CD14-positive monocyte (primary cell): Measurements from ENCODE around the gene ELMO1. TPM values are rescaled to one million over a fixed set of nuclear protein-coding genes. Genes with fewer than 3 reads are reported as not detected.

Experiments used
- DNase-seq, 3 donors: peaks; one replicate each; pipeline ENCODE4 v3.0.0-alpha.2; 2011 to 2022
- H2AFZ ChIP-seq: 2 replicates; pipeline ENCODE4 v1.6.0; 2012; ENCODE audit warnings: mild to moderate bottlenecking, low read depth, low read length, inconsistent platforms; ENCODE audit not compliant: insufficient read depth, poor library complexity, severe bottlenecking
- H3K27ac ChIP-seq, 2 donors: 1 replicate in 1 of 2; 2 replicates in 1 of 2; pipeline ENCODE4 v1.5.1; 2012 to 2013; ENCODE audit warnings: low read length in 2 of 2, control low read depth in 1 of 2, inconsistent platforms in 1 of 2, low read depth in 1 of 2, mild to moderate bottlenecking in 1 of 2
- H3K27me3 ChIP-seq, 2 donors: one replicate each; pipeline versions ENCODE4 v1.6.0 to v1.6.1; 2011 to 2013; ENCODE audit warnings: low read length in 2 of 2; ENCODE audit not compliant: control insufficient read depth in 2 of 2, insufficient read depth in 2 of 2
- H3K36me3 ChIP-seq, 2 donors: replicated peaks in 1 of 2; 1 replicate in 1 of 2; 2 replicates in 1 of 2; pipeline versions ENCODE4 v1.5.1 to v1.6.1; 2012 to 2013; ENCODE audit warnings: low read length in 2 of 2, control low read depth in 1 of 2, inconsistent platforms in 1 of 2, mild to moderate bottlenecking in 1 of 2; ENCODE audit not compliant: insufficient read depth in 2 of 2, control insufficient read depth in 1 of 2
- H3K4me1 ChIP-seq, 2 donors: 1 replicate in 1 of 2; 2 replicates in 1 of 2; pipeline versions ENCODE4 v1.5.1 to v1.6.1; 2012 to 2013; ENCODE audit warnings: low read length in 2 of 2, control low read depth in 1 of 2, inconsistent platforms in 1 of 2, mild to moderate bottlenecking in 1 of 2, moderate library complexity in 1 of 2; ENCODE audit not compliant: insufficient read depth in 2 of 2, control insufficient read depth in 1 of 2
- H3K4me2 ChIP-seq: replicated peaks from 2 replicates; pipeline ENCODE3; 2012; ENCODE audit warnings: low read length, moderate library complexity, mild to moderate bottlenecking; ENCODE audit not compliant: poor library complexity, severe bottlenecking; ENCODE audit errors: extremely low read depth
- H3K4me3 ChIP-seq, 3 experiments: fragments of 200-600 bp in 1 of 3; sonication (generic) in 1 of 3; replicated peaks in 1 of 3; 1 replicate in 2 of 3; 2 replicates in 1 of 3; pipeline ENCODE4 v1.5.1; 2011 to 2013; ENCODE audit warnings: low read length in 3 of 3, mild to moderate bottlenecking in 3 of 3, control low read depth in 2 of 3, low read depth in 2 of 3, inconsistent platforms in 1 of 3, moderate library complexity in 1 of 3
- H3K79me2 ChIP-seq: 2 replicates; pipeline ENCODE4 v1.6.0; 2012; ENCODE audit warnings: mild to moderate bottlenecking, control low read depth, inconsistent platforms, low read length, moderate library complexity; ENCODE audit not compliant: insufficient read depth
- H3K9ac ChIP-seq: 2 replicates; pipeline ENCODE4 v1.6.0; 2017; ENCODE audit warnings: low read length, mild to moderate bottlenecking; ENCODE audit not compliant: insufficient read depth, poor library complexity, severe bottlenecking
- H3K9me3 ChIP-seq, 2 donors: replicated peaks in 1 of 2; 1 replicate in 1 of 2; 2 replicates in 1 of 2; pipeline versions ENCODE4 v1.5.1 to v1.6.1; 2012 to 2013; ENCODE audit warnings: low read length in 2 of 2, control low read depth in 1 of 2; ENCODE audit not compliant: control insufficient read depth in 1 of 2, insufficient read depth in 1 of 2
- H4K20me1 ChIP-seq: 2 replicates; pipeline ENCODE4 v1.6.0; 2012; ENCODE audit warnings: mild to moderate bottlenecking, low read length, control low read depth, moderate library complexity; ENCODE audit not compliant: insufficient read depth
- H3K27ac Mint-ChIP-seq, 7 donors: one replicate each; pipeline ENCODE4 v1.8.0; 2020; ENCODE audit warnings: mild to moderate bottlenecking in 7 of 7, mixed read lengths in 7 of 7, moderate library complexity in 6 of 7, inconsistent platforms in 2 of 7
- H3K27me3 Mint-ChIP-seq, 3 donors: one replicate each; pipeline ENCODE4 v1.8.0; 2021 to 2022; ENCODE audit warnings: low read depth in 3 of 3, mild to moderate bottlenecking in 3 of 3, mixed read lengths in 3 of 3, moderate library complexity in 3 of 3, inconsistent platforms in 1 of 3
- H3K36me3 Mint-ChIP-seq, 2 donors: one replicate each; pipeline ENCODE4 v1.8.0; 2020; ENCODE audit warnings: mixed read lengths in 2 of 2, inconsistent platforms in 1 of 2, mild to moderate bottlenecking in 1 of 2
- H3K4me1 Mint-ChIP-seq: one replicate; pipeline ENCODE4 v1.8.0; 2020; ENCODE audit warnings: mild to moderate bottlenecking, mixed read lengths
- H3K4me3 Mint-ChIP-seq, 2 donors: one replicate each; pipeline ENCODE4 v1.8.0; 2020; ENCODE audit warnings: mild to moderate bottlenecking in 2 of 2, mixed read lengths in 2 of 2, moderate library complexity in 1 of 2
- H3K9me3 Mint-ChIP-seq, 7 donors: one replicate each; pipeline ENCODE4 v1.8.0; 2020 to 2022; ENCODE audit warnings: mixed read lengths in 7 of 7, mild to moderate bottlenecking in 6 of 7, moderate library complexity in 6 of 7, inconsistent platforms in 2 of 7
- WGBS: methylation state at CpG from one replicate; pipeline ENCODE4 v1.1.5; 2013; ENCODE audit warnings: missing lambda C conversion rate; ENCODE audit not compliant: insufficient coverage; 5-methylcytosine and 5-hydroxymethylcytosine counted together
- intact Hi-C, 2 donors: fragments of 100-400 bp; cut with micrococcal nuclease; formaldehyde crosslinking; loops; one replicate each; pipeline versions ENCODE4 v1.15.0 to v1.15.1; 2023
- polyA plus RNA-seq, 3 donors: library from polyadenylated mRNA; depleted of rRNA in 1 of 3; unstranded in 2 of 3; stranded (reverse) in 1 of 3; fragments of 300-500 nt in 2 of 3; fragments of >200 nt in 1 of 3; fragmentation: Illumina TruSeq in 2 of 3; gene quantifications; 1 replicate in 2 of 3; 2 replicates in 1 of 3; pipeline ENCODE4 v1.2.3, GENCODE V29; 2012 to 2021
- TF ChIP-seq, protein P1 (sequence below): fragments of 200-600 bp; IDR thresholded peaks from one replicate; pipeline ENCODE4 v1.8.0; 2022; ENCODE audit warnings: antibody characterized with exemption, mild to moderate bottlenecking

ELMO1 gene
- polyA plus RNA-seq, 3 donors, result 46.6 to 50.2 (median 46.7) TPM

DNA sequence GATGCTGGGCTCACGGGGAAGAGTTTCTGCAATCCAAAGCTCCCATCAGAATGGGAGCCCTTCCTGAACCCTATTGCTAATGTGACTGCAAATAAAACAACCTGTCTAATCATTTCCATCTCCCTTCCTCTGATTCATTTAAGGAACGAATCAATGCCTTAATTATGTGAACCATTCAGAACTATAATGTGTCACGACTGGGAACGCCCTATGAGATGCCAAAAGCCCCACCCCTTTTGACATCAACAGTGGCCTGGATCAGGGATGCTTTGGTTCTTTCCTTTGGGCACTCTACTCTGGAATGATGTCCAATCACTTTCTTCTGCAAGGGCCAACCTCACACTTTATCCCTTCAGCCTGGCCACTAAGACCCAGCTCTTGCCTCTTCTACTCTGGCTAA is 528.9 kb downstream of the ELMO1 start:
- peaks cover 9% of the 10 kb centered on the region for H3K79me2 ChIP-seq
- H3K4me3 ChIP-seq, result no peak overlapping the region
- Mint-ChIP-seq H3K27ac (peak overlapping the region in 1 of 7 donors; percentile 32), H3K27me3 (peaks cover 0 to 2% (median 0%) of the 10 kb centered on the region in 3 donors), H3K4me3 (no peak overlapping the region), H3K9me3 (peaks cover 0 to 6% (median 3%) of the 10 kb centered on the region in 7 donors), H3K4me1 (peaks cover 19% of the 10 kb centered on the region), H3K36me3 (peaks cover 5 to 19% of the 10 kb centered on the region in 2 donors)
- WGBS, result 98% methylated on average over 4 of the region's 4 CpGs
- peaks cover 57% of the 10 kb centered on the region for H4K20me1 ChIP-seq
- intact Hi-C loops, result no loop called here
- no peak overlapping the region for H3K27ac ChIP-seq
- no peak overlapping the region for H3K9ac ChIP-seq
- H3K36me3 ChIP-seq, result peaks cover 5 to 10% of the 10 kb centered on the region in 2 donors
- H3K9me3 ChIP-seq, result peaks cover 0 to 4% of the 10 kb centered on the region in 2 donors
- no peak overlapping the region for H3K4me2 ChIP-seq
- DNase-seq, result no peak
- TF ChIP-seq, protein P1, sequence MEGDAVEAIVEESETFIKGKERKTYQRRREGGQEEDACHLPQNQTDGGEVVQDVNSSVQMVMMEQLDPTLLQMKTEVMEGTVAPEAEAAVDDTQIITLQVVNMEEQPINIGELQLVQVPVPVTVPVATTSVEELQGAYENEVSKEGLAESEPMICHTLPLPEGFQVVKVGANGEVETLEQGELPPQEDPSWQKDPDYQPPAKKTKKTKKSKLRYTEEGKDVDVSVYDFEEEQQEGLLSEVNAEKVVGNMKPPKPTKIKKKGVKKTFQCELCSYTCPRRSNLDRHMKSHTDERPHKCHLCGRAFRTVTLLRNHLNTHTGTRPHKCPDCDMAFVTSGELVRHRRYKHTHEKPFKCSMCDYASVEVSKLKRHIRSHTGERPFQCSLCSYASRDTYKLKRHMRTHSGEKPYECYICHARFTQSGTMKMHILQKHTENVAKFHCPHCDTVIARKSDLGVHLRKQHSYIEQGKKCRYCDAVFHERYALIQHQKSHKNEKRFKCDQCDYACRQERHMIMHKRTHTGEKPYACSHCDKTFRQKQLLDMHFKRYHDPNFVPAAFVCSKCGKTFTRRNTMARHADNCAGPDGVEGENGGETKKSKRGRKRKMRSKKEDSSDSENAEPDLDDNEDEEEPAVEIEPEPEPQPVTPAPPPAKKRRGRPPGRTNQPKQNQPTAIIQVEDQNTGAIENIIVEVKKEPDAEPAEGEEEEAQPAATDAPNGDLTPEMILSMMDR, result no peak
- no peaks in the 10 kb centered on the region for H3K27me3 ChIP-seq
- no peak overlapping the region for H2AFZ ChIP-seq
- H3K4me1 ChIP-seq, result peaks cover 9 to 14% of the 10 kb centered on the region in 2 donors

DNA sequence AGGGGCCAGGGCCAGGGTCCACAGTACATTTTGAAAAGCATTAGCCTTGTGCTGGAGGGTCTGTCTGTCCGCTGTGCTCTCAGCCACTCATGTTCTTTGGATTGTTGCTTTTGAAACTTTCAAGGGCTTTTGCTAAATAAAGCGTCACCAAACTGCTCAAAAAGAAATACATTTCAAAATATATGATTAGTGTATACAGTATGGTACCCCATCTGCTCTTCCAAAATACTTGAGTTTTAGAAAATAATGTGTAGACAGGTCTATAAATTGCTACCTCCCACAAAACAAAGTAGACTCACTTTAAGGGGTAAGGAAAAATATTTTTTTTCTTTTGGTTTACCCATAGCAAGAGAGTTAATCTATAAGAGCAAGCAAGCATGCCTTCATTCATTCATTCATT is 530.1 kb downstream of the ELMO1 start:
- no peak for DNase-seq
- peaks cover under 1 to 4% of the 10 kb centered on the region in 2 donors for H3K4me1 ChIP-seq
- Mint-ChIP-seq H3K27me3 (peaks cover 0 to 2% (median 0%) of the 10 kb centered on the region in 3 donors), H3K4me3 (no peak overlapping the region), H3K9me3 (peaks cover 0 to 6% (median 3%) of the 10 kb centered on the region in 7 donors), H3K27ac (no peak overlapping the region), H3K4me1 (peaks cover 8% of the 10 kb centered on the region), H3K36me3 (peaks cover 5 to 19% of the 10 kb centered on the region in 2 donors)
- no peak overlapping the region for H3K4me3 ChIP-seq
- H4K20me1 ChIP-seq, result peaks cover 46% of the 10 kb centered on the region
- TF ChIP-seq, protein P1, result no peak
- H3K79me2 ChIP-seq, result peaks cover 9% of the 10 kb centered on the region
- no peak overlapping the region for H3K4me2 ChIP-seq
- H3K9ac ChIP-seq, result no peak overlapping the region
- H3K27ac ChIP-seq, result no peak overlapping the region
- H3K9me3 ChIP-seq, result peaks cover 0 to 4% of the 10 kb centered on the region in 2 donors
- H3K27me3 ChIP-seq, result no peaks in the 10 kb centered on the region
- no peak overlapping the region for H2AFZ ChIP-seq
- no CpG with 5 or more reads among the region's 2 CpGs for WGBS
- peaks cover 6 to 10% of the 10 kb centered on the region in 2 donors for H3K36me3 ChIP-seq
- intact Hi-C loops, result no loop called here
